K562 (cell line): ENCODE data around the gene SLC39A11.

Experiments used
- EP300 ChIP-seq: IDR thresholded peaks from 2 replicates; pipeline ENCODE4 v1.6.1; 2012; ENCODE audit warnings: low read length, improper control_type of control experiment
- JUN ChIP-seq, 2 experiments: sonication (generic) in 1 of 2; formaldehyde crosslinking in 1 of 2; IDR thresholded peaks; 2 replicates each; pipeline versions ENCODE4 v1.6.1 to v1.8.0; 2012 to 2022; ENCODE audit warnings: borderline replicate concordance in 2 of 2, mild to moderate bottlenecking in 2 of 2, improper control_type of control experiment in 1 of 2, low read depth in 1 of 2, low read length in 1 of 2, missing genetic modification reagents in 1 of 2
- MYC ChIP-seq, 2 experiments: fragments of 250-450 bp in 1 of 2; sonication (Bioruptor Pico) in 1 of 2; IDR thresholded peaks; 2 replicates each; pipeline versions ENCODE4 v1.5.1 to v1.6.1; 2012 to 2021; ENCODE audit warnings: low read depth in 2 of 2, borderline replicate concordance in 1 of 2, improper control_type of control experiment in 1 of 2, low read length in 1 of 2, mild to moderate bottlenecking in 1 of 2, moderate library complexity in 1 of 2
- PHF8 ChIP-seq: fragments of 200-600 bp; sonication (generic); IDR thresholded peaks from 2 replicates; pipeline ENCODE4 v1.6.1; 2012; ENCODE audit warnings: mixed run types, mild to moderate bottlenecking, inconsistent platforms, low read length, moderate library complexity, borderline replicate concordance
- SMC3 ChIP-seq: conservative IDR thresholded peaks from 2 replicates; pipeline ENCODE4 v1.6.1; 2011; ENCODE audit warnings: low read depth, low read length, improper control_type of control experiment; ENCODE audit not compliant: insufficient read depth
- ZNF184 ChIP-seq: sonication (generic); formaldehyde crosslinking; IDR thresholded peaks from 2 replicates; pipeline ENCODE4 v1.5.0; 2020; ENCODE audit warnings: missing genetic modification reagents
- TF ChIP-seq, protein P1 (sequence below): sonication (generic); formaldehyde crosslinking; IDR thresholded peaks from 2 replicates; pipeline ENCODE4 v1.8.1; 2022; ENCODE audit warnings: missing genetic modification reagents
- TF ChIP-seq, protein P2 (sequence below), 3 experiments: IDR thresholded peaks in 2 of 3; conservative IDR thresholded peaks in 1 of 3; 2 replicates each; pipeline ENCODE4 v1.5.1; 2011 to 2012; ENCODE audit warnings: low read length in 3 of 3, mild to moderate bottlenecking in 3 of 3, control low read depth in 2 of 3, improper control_type of control experiment in 1 of 3, inconsistent platforms in 1 of 3, low read depth in 1 of 3, mixed read lengths in 1 of 3, moderate library complexity in 1 of 3; ENCODE audit not compliant: insufficient read depth in 2 of 3
- TF ChIP-seq, protein P3 (sequence below): sonication (generic); formaldehyde crosslinking; IDR thresholded peaks from 2 replicates; pipeline ENCODE4 v1.9.0; 2022; ENCODE audit warnings: mild to moderate bottlenecking, missing genetic modification reagents
- TF ChIP-seq, protein P4 (sequence below), 2 experiments: fragments of 450-650 bp; conservative IDR thresholded peaks; 2 replicates each; pipeline ENCODE4 v1.6.1; 2017; ENCODE audit warnings: mild to moderate bottlenecking in 2 of 2, moderate library complexity in 2 of 2

DNA sequence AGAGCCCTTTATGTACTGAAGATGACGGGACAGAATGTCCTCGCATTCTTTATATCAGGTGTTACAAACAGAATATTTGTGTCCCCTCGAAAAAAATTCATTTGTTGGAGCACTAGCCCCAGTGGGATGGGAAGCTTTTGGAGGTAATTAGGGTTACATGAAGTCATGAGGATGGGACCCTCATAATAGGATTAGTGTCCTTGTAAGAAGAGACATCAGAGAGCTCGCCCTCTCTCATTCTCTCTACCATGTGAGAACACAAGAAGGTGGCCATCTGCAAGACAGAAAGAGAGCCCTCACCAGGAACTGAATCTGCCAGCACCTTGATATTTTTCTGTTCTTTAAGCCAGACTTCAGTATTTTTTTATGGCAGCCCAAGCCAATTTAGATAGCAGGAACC, 72.4 kb downstream of the SLC39A11 start:
- TF ChIP-seq EP300 = no peak
- TF ChIP-seq, protein P1, sequence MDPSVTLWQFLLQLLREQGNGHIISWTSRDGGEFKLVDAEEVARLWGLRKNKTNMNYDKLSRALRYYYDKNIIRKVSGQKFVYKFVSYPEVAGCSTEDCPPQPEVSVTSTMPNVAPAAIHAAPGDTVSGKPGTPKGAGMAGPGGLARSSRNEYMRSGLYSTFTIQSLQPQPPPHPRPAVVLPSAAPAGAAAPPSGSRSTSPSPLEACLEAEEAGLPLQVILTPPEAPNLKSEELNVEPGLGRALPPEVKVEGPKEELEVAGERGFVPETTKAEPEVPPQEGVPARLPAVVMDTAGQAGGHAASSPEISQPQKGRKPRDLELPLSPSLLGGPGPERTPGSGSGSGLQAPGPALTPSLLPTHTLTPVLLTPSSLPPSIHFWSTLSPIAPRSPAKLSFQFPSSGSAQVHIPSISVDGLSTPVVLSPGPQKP (CRISPR knock-in tag) = no peak
- no peak for TF ChIP-seq SMC3
- no peak for TF ChIP-seq ZNF184 (CRISPR knock-in tag)
- TF ChIP-seq JUN (IDR thresholded peaks at IDR 0.05; ENCODE audit: borderline replicate concordance, low read depth, low read length) = no peak
- TF ChIP-seq JUN (CRISPR knock-in tag; IDR thresholded peaks at IDR 0.05; ENCODE audit: borderline replicate concordance) = no peak
- no peak for TF ChIP-seq MYC (IDR thresholded peaks at IDR 0.05; ENCODE audit: low read depth, low read length)
- no peak for TF ChIP-seq MYC (CRISPR knock-in tag; IDR thresholded peaks at IDR 0.05; ENCODE audit: borderline replicate concordance, low read depth)
- TF ChIP-seq, protein P2, sequence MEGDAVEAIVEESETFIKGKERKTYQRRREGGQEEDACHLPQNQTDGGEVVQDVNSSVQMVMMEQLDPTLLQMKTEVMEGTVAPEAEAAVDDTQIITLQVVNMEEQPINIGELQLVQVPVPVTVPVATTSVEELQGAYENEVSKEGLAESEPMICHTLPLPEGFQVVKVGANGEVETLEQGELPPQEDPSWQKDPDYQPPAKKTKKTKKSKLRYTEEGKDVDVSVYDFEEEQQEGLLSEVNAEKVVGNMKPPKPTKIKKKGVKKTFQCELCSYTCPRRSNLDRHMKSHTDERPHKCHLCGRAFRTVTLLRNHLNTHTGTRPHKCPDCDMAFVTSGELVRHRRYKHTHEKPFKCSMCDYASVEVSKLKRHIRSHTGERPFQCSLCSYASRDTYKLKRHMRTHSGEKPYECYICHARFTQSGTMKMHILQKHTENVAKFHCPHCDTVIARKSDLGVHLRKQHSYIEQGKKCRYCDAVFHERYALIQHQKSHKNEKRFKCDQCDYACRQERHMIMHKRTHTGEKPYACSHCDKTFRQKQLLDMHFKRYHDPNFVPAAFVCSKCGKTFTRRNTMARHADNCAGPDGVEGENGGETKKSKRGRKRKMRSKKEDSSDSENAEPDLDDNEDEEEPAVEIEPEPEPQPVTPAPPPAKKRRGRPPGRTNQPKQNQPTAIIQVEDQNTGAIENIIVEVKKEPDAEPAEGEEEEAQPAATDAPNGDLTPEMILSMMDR (IDR thresholded peaks at IDR 0.05 in 2 of 3, conservative IDR thresholded peaks at IDR 0.05 in 1 of 3; ENCODE audit: insufficient read depth in 2 of 3, low read depth in 1 of 3, low read length in 3 of 3) = no peak
- TF ChIP-seq, protein P3, sequence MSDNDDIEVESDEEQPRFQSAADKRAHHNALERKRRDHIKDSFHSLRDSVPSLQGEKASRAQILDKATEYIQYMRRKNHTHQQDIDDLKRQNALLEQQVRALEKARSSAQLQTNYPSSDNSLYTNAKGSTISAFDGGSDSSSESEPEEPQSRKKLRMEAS = no peak
- TF ChIP-seq, protein P4, sequence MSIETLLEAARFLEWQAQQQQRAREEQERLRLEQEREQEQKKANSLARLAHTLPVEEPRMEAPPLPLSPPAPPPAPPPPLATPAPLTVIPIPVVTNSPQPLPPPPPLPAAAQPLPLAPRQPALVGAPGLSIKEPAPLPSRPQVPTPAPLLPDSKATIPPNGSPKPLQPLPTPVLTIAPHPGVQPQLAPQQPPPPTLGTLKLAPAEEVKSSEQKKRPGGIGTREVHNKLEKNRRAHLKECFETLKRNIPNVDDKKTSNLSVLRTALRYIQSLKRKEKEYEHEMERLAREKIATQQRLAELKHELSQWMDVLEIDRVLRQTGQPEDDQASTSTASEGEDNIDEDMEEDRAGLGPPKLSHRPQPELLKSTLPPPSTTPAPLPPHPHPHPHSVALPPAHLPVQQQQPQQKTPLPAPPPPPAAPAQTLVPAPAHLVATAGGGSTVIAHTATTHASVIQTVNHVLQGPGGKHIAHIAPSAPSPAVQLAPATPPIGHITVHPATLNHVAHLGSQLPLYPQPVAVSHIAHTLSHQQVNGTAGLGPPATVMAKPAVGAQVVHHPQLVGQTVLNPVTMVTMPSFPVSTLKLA (conservative IDR thresholded peaks at IDR 0.05) = no peak
- no peak for TF ChIP-seq PHF8
